ENCODE data around the gene CABP1.

The CABP1 gene

DNA sequence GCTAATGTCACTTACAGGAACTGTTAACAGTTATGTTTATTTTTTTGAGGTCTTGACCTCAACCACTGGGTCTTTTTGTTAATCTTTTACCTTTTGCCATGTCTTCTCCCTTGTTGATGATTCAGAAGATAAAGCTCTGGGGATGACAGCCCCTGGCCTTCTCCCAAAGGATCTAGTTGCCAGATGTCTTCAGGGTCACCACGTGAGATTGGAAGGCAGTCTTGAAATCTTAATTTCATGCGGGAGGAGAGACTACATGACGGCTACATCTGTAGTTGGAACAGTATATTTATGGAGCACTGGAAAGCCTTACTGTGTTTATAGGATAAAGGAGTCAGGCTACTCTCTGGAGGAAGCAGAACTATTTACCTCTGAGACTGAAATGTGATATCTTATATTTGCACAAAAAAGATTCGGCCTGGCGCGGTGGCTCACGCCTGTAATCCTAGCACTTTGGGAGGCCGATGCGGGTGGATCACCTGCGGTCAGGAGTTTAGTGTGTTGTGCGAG is 52.2 kb downstream of the CABP1 start:
- TF ChIP-seq, protein P1, sequence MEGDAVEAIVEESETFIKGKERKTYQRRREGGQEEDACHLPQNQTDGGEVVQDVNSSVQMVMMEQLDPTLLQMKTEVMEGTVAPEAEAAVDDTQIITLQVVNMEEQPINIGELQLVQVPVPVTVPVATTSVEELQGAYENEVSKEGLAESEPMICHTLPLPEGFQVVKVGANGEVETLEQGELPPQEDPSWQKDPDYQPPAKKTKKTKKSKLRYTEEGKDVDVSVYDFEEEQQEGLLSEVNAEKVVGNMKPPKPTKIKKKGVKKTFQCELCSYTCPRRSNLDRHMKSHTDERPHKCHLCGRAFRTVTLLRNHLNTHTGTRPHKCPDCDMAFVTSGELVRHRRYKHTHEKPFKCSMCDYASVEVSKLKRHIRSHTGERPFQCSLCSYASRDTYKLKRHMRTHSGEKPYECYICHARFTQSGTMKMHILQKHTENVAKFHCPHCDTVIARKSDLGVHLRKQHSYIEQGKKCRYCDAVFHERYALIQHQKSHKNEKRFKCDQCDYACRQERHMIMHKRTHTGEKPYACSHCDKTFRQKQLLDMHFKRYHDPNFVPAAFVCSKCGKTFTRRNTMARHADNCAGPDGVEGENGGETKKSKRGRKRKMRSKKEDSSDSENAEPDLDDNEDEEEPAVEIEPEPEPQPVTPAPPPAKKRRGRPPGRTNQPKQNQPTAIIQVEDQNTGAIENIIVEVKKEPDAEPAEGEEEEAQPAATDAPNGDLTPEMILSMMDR (IDR thresholded peaks at IDR 0.05; ENCODE audit: low read depth, low read length, missing control alignments) = no peak
- no peak overlapping the region for H3K4me3 ChIP-seq (replicated peaks; ENCODE audit: low read depth, low read length)

DNA sequence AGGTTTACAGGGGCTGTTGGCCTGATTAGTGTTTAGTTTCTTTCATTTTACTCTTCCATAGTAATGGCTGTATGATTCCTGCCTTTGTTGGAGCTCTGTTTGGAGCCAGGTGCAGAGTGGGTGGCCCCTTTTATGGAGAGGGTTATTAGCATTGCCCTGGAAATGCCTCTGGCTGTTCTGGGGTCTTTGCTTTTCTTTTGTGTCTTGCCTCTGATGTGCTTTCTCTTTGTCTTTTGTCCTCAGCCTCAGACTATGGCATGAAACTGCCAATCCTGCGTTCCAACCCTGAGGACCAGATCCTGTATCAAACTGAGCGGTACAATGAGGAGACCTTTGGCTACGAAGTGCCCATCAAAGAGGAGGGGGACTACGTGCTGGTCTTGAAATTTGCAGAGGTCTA is 53.4 kb downstream of the CABP1 start:
- TF ChIP-seq, protein P1 (IDR thresholded peaks at IDR 0.05; ENCODE audit: low read depth, low read length, missing control alignments) = no peak
- no peak for DNase-seq (ENCODE audit: extremely low read depth, low read depth)
- no peak overlapping the region for H3K4me3 ChIP-seq (replicated peaks; ENCODE audit: low read depth, low read length)

More for the DNA sequence above, 52.2 kb downstream of the CABP1 start:
- DNase-seq (ENCODE audit: extremely low read depth, low read depth) = no peak

- no peak overlapping the region for H3K4me3 ChIP-seq (replicated peaks; ENCODE audit: low read depth, low read length)
- TF ChIP-seq, protein P1 (IDR thresholded peaks at IDR 0.05; ENCODE audit: low read depth, low read length, missing control alignments) = no peak
- DNase-seq (ENCODE audit: extremely low read depth, low read depth) = no peak
Measured at GRCh38 chr12:120696626-120697025, 56.2 kb downstream of the CABP1 start.

DNA sequence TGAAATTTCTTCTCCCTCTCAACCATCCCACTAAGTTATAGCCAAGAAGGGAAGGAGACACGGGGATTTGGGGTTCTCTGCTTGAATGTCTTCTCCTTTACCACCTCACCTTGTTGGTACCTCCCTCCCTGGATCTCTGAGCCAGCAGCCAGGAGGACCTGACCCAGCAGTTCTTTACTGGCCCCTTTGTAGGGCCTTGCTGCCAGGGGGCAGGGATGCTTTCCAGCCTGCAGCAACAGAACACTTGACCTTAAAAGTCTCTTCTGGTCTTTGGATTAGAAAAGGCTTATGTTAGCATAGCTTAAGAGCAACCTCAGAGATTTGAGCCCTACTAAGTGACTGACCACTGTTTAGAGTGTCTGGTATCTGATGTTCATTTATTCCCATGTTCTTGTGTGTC is 56.9 kb downstream of the CABP1 start:
- H3K4me3 ChIP-seq (replicated peaks; ENCODE audit: low read depth, low read length) = no peak overlapping the region
- TF ChIP-seq, protein P1 (IDR thresholded peaks at IDR 0.05; ENCODE audit: low read depth, low read length, missing control alignments) = no peak

DNA sequence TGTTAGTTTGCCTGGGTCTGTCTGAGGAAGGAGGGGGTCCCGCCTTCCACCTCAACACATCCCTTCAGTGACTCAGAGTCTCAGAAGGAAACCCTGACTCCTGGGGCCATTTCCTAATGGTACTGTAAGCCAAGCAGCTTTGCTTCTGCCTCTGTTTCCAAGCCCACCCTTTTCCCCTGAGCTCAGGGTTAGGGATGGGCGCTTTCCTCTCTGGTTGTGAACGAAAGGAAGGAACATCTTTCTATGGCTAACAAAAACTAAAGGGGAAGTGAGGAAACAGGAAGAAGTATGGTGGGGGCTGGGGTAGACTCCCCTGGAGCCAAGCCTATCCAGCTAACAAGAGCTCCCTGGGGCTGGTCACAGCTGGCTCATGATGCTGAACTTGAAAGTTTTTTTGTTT is 58.2 kb downstream of the CABP1 start:
- H3K4me3 ChIP-seq (replicated peaks; ENCODE audit: low read depth, low read length) = no peak overlapping the region
- TF ChIP-seq, protein P1 (IDR thresholded peaks at IDR 0.05; ENCODE audit: low read depth, low read length, missing control alignments) = no peak
- DNase-seq (ENCODE audit: extremely low read depth, low read depth) = no peak

More for the DNA sequence above, 56.9 kb downstream of the CABP1 start:
- no peak for DNase-seq (ENCODE audit: extremely low read depth, low read depth)

DNA sequence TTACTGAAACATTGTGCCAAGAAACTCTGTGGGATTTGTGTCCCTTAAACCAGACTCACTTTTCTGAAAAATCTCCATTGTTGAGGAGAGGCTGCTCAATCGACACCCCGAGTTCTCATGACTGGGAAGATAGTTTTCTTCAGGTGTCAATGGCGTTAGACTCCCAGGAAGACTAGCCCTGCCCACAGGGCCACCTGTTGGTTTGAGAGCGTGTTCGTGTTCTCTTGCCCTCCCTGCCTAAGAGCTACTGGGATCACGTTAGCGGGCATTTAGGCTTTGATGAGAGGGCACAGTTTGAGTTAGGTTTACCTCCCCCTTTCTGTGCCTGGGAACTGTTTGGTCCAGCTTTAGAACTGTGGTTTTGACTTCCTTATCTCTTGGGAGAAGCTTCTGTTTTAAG is 59.1 kb downstream of the CABP1 start:
- TF ChIP-seq, protein P1 (IDR thresholded peaks at IDR 0.05; ENCODE audit: low read depth, low read length, missing control alignments) = no peak

DNA sequence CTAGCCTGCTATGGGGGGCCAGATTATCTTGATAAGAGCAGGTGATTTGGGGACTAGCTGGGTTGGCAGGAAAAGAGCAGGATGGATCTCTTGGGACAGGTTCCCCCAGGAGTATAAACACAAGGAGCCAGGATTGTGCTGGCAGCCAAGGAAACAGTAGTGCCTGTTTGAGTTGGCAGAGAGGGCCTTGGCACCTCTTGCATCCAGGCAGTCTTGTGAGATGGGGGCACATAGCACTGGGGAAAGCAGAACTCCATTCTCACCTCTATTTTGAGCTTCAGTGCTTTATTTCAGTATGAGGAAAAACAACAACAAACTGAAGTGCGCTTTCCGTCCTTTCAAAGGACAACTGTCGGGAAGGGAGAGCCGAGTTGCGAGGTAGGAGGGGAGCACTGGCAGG is 60.5 kb downstream of the CABP1 start:
- no peak overlapping the region for H3K4me3 ChIP-seq (replicated peaks; ENCODE audit: low read depth, low read length)
- no peak for DNase-seq (ENCODE audit: extremely low read depth, low read depth)
- TF ChIP-seq, protein P1 (IDR thresholded peaks at IDR 0.05; ENCODE audit: low read depth, low read length, missing control alignments) = no peak

More for the DNA sequence above, 59.1 kb downstream of the CABP1 start:
- no peak overlapping the region for H3K4me3 ChIP-seq (replicated peaks; ENCODE audit: low read depth, low read length)
- no peak for DNase-seq (ENCODE audit: extremely low read depth, low read depth)

Data from HFF-Myc (cell line).